KG1 (cell line): ENCODE measurements around the gene FBXL19.

Experiments
- DNase-seq: peaks from one replicate; lab custom pipeline; 2025; lab: John Stamatoyannopoulos, UW

FBXL19 gene

DNA sequence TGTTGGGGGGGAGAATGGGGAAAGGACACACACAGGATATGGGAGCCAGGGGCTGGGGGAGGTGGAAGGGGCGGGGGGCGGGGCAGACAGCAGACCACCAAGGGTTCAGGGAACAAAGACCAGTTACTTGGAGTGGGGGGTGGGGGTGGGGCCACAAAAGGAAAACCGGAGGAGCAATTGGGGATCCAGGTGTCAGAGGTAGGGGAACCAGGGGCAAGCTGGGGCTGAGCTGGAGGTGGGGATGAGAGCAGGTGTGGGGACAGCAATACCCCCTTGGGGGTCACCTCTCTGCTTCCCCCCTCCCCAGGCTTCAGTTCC, 24.1 kb downstream of the FBXL19 start:
- DNase-seq, result no peak

DNA sequence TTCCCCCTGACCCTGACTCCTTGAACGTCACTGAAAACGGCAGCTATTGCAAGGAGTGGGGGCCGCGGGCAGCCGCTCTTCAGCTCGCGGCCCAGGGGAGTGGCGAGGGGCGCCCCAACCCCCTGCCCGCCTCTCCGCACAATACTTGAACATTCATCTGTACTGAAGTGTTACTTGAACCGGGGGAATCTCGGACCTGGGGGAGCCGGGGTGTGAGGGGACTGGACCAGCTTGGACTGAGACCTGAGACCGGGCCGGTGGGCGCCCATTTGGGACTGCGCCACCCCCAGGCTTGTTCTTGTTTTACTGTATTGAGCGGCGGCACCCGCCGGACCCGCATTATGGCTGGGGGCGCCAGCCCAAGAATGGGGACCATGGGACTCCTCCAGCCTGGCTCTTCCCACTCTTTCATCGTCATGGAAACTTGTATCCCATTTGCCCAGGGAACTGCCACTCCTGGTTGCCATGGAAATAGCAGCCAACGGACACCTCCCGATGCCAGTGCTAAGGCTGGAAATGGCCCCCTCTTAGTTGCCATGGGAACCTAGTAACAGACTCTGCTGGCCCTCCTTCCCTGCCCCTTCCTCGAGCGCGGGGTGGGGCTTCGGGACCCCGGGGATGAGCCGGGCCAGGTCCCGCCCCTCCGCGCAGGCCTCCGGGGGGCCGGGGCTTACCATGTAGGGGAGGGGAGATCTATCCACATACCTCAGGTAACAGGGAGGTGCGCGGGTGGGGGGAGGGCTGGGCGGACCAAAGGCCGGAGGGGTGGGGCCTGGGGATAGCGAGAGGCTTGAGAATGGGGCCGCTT, 24.7 kb downstream of the FBXL19 start:
- DNase-seq, result no peak

DNA sequence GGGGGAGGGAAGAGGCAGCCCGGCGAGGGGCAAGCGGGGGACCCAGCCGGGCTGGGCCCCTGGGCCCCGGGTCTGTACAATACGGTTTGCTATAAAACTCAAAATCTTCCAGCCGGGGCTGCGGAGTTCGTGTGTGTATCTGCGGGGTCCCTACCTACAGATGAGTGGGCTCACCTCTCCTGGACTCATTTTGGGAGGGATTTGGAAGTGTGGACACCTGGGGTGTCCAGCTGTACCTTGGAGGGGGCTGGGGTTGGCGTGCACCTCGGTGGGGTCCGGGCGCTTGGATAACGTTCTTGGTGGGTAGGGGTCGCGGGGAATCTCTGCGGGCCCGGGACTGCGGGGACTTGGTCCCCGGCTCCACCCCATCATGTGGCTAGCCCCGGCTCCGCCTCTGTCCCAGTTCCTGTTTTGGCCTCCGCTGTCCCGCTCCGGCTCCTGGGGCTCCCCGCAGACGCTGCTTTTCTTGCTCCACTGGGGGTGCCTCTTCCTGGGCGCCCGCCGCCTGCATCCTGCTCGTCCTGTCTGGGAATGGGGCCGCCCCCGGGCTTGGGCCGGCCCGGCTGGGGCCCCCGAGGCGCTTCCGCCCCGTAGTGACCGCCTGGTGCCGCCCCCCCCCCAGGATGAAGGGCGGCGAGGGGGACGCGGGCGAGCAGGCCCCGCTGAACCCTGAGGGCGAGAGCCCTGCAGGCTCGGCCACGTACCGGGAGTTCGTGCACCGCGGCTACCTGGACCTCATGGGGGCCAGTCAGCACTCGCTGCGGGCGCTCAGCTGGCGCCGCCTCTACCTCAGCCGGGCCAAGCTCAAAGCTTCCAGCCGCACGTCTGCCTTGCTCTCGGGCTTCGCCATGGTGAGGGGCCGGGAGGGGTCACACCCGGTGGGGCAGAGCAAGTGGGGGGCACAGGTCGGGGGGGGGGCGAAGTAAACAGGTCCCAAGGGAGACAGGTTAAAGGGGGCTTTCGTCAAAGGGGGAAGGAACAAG, 25.6 kb downstream of the FBXL19 start, which contains the start of gene ORAI3:
ORAI3 (plus strand) TSS at position 402 of the 983 bp plus-strand sequence; CDS start at position 624, 222 bp downstream.
- peak; percentile 54 for DNase-seq

DNA sequence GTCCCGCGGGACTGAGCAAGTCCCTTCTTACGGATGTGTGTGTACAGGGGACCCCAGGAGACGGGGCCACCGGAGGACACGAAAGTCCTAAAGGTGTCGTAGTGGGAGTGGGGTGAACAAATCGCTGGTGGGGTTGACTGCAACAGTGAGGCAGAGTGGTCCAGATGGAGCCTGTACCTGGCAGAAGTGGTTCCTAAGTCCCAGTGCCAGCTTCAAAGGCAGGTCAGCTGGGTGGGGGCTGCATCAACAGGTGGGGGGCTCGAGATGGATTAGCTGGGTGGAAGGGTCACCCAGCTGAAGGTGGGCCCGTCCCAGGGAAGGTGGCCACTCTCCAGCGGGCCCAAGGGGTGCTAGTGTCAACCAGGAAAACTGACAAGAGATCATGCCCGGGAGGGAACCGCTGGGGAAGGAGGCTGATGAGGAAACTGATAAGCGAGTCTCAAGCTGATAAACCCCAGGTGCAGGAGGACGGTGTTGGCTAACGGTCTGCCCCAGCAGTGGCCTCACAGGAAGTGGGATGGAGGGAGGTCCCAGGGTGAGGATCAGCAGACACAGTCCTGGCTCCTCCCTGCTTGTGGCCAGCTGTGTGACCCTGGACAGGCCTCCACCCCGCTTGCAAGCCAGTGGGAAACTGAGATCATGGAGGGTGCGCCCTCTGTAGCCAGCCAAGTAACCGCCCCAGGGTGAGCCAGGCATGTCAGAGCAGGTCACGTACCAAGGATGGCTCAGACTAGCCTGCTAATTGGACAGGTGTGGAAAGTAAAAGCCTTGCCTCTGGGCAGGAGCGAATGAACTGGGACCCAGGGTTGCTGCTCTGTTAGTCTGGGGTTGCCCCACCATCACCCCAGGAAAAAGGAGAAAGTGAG, 26.5 kb downstream of the FBXL19 start:
- DNase-seq, result no peak

DNA sequence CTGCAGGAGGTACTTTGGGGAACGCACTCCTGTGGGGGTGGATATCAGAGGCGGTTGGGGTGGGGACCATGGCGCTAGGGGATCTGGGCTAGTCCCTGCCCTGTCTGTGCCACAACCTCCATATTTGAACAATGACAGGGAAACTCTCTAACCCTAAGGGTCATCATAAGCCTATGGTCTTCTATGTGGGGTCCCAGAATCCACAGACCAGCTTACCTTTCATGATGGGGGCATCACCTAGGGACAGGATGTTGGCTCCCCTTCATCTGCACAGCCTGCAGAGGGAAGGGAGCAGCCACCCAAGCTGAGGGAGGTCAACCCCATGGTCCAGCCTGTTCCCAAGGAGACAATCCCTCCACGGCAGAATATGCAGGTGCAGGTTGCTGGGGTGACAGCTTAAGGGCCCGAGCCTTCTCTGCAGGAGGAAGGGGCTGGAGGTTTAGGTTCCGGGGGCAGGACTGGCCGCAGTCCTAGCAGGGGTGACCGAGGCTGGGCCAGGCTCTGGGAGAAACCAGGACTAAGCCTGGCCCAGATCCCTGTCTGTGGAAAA, 27.2 kb downstream of the FBXL19 start:
- no peak for DNase-seq

DNA sequence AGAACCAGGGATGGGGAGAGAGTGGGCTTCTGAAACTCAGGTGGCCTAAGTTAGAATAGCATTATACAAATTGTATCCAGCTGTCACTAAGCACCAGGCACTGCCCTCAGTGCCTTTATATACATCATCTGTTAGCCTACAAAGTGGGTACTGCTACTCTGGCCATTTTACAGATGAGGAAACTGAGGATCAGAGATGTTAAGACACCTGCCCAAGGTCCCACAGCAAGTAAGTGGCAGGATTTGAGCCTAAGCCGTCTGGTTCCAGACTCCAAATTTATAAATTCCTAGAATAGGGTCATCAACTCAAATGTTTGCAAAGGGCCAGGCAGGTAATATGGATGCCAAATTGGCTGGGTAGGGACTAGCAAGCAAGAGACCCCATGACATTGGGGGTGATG, 27.8 kb downstream of the FBXL19 start:
- no peak for DNase-seq

DNA sequence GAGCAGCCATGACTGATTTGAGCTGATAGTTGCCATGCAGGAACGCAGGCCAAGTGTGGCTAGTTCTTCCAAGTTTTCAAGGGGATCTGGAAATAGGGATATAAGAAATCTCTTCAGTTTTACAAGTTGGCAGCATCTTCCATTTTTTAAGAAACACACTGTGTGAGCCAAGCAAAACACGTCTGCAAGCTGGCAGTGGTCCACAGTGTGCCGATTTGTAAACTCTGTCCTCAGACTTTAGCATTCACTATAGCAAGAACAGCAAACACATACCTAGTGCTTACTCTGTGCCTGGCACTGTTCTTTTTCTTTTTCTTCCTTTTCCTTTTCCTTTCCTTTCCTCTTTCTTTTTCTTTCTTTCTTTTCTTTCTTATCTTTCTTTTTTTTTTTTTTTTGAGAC, 28.4 kb downstream of the FBXL19 start:
- no peak for DNase-seq

DNA sequence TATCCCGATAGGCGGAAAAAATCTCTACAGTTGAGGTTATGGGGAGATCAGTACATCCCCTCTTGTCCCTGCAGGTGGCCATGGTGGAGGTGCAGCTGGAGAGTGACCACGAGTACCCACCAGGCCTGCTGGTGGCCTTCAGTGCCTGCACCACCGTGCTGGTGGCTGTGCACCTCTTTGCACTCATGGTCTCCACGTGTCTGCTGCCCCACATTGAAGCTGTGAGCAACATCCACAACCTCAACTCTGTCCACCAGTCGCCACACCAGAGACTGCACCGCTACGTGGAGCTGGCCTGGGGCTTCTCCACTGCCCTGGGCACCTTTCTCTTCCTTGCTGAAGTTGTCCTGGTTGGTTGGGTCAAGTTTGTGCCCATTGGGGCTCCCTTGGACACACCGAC, 29.7 kb downstream of the FBXL19 start:
- DNase-seq, result no peak

DNA sequence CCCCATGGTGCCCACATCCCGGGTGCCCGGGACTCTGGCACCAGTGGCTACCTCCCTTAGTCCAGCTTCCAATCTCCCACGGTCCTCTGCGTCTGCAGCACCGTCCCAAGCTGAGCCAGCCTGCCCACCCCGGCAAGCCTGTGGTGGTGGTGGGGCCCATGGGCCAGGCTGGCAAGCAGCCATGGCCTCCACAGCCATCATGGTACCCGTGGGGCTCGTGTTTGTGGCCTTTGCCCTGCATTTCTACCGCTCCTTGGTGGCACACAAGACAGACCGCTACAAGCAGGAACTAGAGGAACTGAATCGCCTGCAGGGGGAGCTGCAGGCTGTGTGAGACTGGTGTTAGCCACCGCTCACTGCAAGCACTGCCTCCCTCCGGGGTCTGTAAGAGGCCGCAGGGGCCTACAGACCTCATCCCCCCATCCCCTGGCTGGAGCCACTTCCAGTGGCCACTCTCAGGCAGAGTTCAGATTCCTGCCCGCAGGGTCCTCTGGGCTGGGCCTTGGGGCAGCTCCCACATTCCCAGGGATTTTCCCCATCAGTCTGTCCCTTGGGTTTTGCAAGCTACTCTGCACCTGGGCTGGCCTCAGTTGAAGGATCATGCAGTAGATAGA, 30.2 kb downstream of the FBXL19 start:
- DNase-seq, result peak; percentile 59

DNA sequence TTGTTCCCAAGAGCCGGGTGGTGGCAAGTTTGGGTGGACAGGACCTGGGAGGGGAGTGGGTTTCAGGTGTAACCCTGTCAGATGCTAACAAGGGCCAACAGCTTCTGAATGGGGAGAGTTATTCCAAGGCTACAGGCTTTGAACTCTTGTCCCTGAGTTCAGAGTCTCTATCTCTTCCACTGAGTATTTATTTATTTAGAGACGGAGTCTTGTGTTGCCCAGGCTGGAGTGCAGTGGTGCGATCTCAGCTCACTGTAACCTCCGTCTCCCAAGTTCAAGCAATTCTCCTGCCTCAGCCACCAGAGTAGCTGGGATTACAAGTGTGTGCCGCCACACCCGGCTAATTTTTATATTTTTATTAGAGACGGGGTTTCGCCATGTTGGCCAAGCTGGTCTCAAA, 31.6 kb downstream of the FBXL19 start:
- no peak for DNase-seq

DNA sequence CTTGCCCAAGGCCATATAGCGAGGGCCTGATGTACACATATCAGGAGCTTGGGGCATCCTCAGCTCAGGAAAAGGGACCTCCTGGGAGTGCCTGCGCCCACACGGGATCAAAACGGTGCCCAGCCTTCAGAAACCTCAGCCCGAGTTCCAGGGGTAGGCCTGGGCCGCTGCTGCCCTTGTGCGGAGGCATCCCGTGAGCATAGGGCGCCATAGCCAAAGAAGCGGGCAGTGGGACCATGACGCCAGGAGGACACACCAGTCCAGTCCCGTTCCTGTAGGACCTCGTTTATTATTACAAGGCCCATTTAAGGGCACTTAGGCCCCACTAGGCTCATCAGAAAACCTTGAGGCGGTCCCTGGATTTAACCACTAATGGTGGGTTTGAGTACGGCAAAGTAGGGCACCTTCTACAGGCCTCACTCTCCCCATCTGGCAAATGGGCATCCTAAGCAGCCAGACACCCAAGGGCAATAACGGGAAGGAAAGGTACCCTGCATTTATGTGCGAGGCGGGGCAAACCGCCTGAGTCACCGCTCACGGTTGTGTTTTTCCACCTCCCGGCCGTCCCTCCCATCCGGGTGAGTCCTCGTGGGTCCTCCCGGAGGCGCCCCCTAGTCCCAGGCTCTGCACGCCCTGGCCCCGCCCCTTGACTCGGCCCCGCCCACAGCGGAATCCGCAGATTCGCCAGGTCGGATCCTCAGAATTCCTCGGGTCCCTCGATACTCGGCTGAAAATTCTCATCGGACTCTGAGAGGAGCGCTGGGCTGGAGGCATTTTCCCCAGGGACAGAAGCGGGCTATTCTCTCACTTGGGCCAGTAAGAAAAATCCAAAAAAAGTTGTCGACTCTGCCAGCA, 33.5 kb downstream of the FBXL19 start:
- peak; percentile 85 for DNase-seq

DNA sequence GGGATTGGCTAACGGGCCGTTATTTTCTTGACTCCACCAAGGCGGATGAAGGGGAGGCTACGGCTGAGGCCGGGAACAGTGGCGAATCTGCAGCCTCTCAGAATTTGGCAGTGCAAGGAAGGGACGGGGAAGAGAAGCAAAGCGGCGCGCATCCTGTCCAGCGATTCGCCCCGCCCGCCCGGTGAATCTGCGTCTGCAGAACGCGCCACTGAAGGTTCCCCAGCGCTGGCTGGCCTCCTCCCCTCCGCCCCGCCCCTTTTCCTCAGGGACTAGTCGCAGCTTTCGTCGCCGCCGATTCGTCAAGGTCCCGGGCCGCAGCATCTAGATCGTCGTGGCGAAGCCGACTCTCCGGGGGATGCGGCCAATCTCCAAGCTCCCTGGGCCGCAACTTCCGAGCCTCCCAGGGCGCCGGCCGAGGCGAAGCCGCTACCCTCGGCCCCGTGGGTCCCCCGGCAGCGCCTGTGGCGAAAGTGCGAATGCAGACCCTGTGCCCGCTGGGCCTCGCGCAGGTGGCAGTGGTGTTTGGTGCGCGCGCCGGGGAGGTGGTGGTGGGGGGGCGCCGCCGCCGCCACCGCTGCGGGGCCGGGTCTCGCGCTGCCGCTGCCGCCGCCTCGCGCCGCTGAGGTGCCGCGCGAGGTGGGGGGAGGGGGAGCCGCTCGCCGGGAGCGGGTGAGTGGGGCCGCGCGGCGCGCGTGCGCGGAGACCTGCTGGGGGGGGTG, 34.2 kb downstream of the FBXL19 start, which contains the start of gene SETD1A:
SETD1A (plus strand) TSS at position 299 of the 719 bp plus-strand sequence. CDS start 978 bp downstream, outside the sequence.
- DNase-seq, result peak; percentile 95

DNA sequence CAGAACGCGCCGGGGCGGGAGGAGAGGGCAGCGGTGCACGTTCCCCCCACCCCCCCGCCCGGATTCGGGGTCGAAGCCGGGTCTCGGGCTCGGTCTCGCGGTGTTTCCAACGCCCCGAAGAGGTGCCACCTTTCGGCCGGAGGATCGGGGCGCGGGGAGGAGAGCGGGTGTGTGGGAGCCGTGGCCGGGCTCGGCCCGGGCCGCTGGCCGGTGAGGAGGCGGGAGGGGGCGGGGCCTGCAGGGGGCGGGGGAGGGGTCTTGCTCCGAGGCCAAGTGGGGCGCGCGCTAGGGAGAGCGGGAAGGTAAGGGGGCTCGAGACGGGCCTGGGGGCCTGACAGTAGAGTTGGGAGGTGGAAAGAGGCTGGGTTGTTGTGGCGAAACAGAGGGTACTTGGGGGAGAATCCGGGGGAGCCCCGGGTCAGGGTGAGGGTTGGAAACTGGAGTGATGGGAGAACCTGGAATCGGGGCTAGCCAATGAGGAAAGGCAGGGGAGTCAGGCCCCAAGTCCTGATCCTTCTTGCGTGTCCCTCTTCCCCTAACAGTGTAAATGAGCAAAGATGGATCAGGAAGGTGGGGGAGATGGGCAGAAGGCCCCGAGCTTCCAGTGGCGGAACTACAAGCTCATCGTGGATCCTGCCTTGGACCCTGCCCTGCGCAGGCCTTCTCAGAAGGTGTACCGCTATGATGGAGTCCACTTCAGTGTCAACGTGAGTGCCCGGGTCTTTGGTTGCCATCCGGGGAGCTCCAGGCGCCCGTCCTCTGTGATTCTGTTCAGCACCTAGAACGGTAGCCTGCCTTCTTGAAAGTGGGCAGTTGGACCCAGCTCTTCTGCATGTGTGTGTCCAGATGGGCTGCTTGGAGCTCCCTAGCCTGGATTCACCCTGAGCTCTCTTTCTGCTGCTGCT, 35.1 kb downstream of the FBXL19 start:
- no peak for DNase-seq

DNA sequence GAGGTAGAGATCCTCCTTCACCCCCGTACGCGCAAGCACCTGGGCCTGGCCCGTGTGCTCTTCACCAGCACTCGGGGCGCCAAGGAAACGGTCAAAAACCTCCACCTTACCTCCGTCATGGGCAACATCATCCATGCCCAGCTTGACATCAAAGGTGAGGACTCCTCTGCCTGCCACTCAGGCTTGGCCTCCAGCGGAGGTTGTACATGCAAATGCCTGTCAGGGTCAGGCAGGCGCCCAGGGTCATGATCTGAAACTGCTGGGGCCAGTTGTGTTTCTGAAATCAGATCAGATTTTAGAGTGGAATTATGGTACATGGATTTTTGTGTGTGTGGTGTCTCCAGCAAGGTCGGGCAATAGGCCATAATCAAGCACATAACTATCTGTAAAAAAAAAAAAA, 38.0 kb downstream of the FBXL19 start:
- no peak for DNase-seq

DNA sequence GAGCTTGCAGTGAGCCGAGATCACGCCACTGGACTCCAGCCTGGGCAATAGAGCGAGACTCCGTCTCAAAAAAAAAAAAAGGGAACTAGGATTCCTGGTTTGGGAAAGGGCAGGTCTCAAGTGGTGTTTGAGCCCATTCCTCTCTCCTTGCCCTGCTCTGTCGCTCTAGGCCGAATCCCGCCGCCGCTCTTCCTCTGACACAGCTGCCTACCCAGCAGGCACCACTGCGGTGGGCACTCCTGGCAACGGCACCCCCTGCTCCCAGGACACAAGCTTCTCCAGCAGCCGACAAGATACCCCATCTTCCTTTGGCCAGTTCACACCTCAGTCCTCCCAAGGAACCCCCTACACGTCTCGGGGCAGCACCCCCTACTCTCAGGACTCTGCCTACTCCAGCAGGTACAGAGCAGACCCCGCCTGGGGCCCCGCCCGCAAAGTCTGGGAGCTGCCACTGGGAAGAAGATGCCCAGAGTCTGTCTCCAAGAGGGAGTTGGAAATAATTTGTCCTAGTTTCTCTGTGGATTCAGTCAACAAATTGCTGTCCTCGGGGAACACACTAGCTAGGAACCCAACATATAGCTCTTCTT, 40.6 kb downstream of the FBXL19 start:
- DNase-seq, result no peak

DNA sequence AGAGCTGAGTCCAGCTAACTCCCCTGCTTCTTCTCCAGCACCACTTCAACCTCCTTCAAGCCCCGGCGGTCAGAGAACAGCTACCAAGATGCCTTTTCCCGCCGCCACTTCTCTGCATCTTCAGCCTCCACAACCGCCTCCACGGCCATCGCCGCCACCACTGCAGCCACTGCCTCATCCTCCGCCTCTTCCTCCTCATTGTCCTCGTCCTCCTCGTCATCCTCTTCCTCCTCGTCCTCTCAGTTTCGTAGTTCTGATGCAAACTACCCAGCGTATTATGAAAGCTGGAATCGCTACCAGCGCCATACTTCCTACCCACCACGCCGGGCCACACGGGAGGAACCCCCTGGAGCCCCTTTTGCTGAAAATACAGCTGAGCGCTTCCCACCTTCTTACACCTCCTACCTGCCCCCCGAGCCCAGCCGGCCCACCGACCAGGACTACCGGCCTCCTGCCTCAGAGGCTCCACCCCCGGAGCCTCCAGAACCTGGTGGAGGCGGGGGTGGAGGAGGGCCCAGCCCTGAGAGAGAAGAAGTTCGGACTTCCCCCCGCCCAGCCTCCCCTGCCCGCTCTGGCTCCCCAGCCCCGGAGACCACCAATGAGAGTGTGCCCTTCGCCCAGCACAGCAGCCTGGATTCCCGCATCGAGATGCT, 41.3 kb downstream of the FBXL19 start:
- no peak for DNase-seq

DNA sequence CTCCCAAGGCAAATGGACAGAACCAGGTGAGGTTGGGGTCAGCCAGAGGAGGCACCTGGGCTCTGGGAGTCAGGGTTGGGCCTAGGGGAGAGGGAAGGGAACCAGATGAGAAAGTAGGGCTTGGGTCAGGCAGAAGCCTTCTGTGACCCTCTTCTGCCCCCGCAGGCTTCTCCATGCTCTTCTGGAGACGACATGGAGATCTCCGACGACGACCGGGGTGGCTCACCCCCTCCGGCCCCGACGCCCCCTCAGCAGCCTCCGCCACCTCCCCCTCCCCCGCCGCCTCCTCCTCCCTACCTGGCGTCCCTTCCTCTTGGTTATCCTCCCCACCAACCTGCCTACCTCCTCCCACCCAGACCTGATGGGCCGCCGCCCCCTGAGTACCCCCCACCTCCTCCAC, 42.1 kb downstream of the FBXL19 start:
- no peak for DNase-seq
